Esophagus muscularis mucosa (tissue), 4 donors: Measurements from ENCODE around the gene CRISPLD2. TPM values are rescaled to one million over a fixed set of nuclear protein-coding genes. Genes with fewer than 3 reads are reported as not detected.

Experiments used
- DNase-seq: peaks from one replicate; pipeline ENCODE4 v3.0.0-alpha.2; 2017; ENCODE audit errors: extremely low spot score
- H3K27ac ChIP-seq, 4 donors: fragments of 200-600 bp; sonication (generic); replicated peaks in 1 of 4; 1 replicate in 3 of 4; 2 replicates in 1 of 4; pipeline ENCODE4 v1.5.1; 2016 to 2019; ENCODE audit warnings: mild to moderate bottlenecking in 1 of 4
- H3K27me3 ChIP-seq, 4 donors: fragments of 200-600 bp; sonication (generic); one replicate each; pipeline versions ENCODE4 v1.5.1 to v1.6.0; 2016 to 2019
- H3K36me3 ChIP-seq, 4 donors: fragments of 200-600 bp; sonication (generic); one replicate each; pipeline ENCODE4 v1.5.1; 2016 to 2019
- H3K4me1 ChIP-seq, 4 donors: fragments of 200-600 bp; sonication (generic); one replicate each; pipeline ENCODE4 v1.5.1; 2016 to 2019
- H3K4me3 ChIP-seq, 4 donors: fragments of 200-600 bp; sonication (generic); 1 replicate in 2 of 4; 2 replicates in 2 of 4; pipeline ENCODE4 v1.5.1; 2016 to 2019; ENCODE audit warnings: mild to moderate bottlenecking in 4 of 4, moderate library complexity in 1 of 4
- H3K9me3 ChIP-seq, 4 donors: fragments of 200-600 bp; sonication (generic); 1 replicate in 3 of 4; 2 replicates in 1 of 4; pipeline ENCODE4 v1.5.1; 2016 to 2019
- CTCF ChIP-seq, 3 experiments: fragments of 200-600 bp in 2 of 3; fragments of 450-650 bp in 1 of 3; sonication (generic) in 2 of 3; IDR thresholded peaks; one replicate each; pipeline ENCODE4 v1.5.1; 2017 to 2019; ENCODE audit warnings: antibody characterized with exemption in 3 of 3, mild to moderate bottlenecking in 2 of 3, moderate library complexity in 1 of 3
- EP300 ChIP-seq: sonication (generic); formaldehyde crosslinking; IDR thresholded peaks from one replicate; pipeline ENCODE4 v1.6.1; 2017; ENCODE audit warnings: antibody characterized with exemption
- POLR2A ChIP-seq: fragments of 450-650 bp; IDR thresholded peaks from one replicate; pipeline ENCODE4 v1.6.1; 2017; ENCODE audit warnings: antibody characterized with exemption, moderate library complexity, mild to moderate bottlenecking, low read depth
- POLR2AphosphoS5 ChIP-seq, 2 donors: sonication (generic); formaldehyde crosslinking; IDR thresholded peaks; one replicate each; pipeline ENCODE4 v1.6.1; 2017; ENCODE audit warnings: antibody characterized with exemption in 2 of 2
- WGBS: methylation state at CpG from one replicate; pipeline ENCODE4 v1.1.5; 2018; 5-methylcytosine and 5-hydroxymethylcytosine counted together
- intact Hi-C: fragments of 100-400 bp; cut with DNase I; formaldehyde crosslinking; loops from one replicate; pipeline ENCODE4 v1.15.1; 2023
- total RNA-seq, 4 donors: library from RNA; depleted of rRNA; stranded (reverse); fragments of >200 nt; gene quantifications; one replicate each; pipeline versions ENCODE4 v1.1.0 to v1.2.1, GENCODE V29; 2016

Gene CRISPLD2
- total RNA-seq, 4 donors from 2014 or later, result 230 to 568 (median 289) TPM

- Histone ChIP-seq H3K36me3 (no peaks in the 10 kb centered on the region), H3K27ac (no peak overlapping the region), H3K4me1 (peaks cover 19 to 33% (median 29%) of the 10 kb centered on the region in 4 donors), H3K4me3 (no peak overlapping the region), H3K9me3 (no peaks in the 10 kb centered on the region), H3K27me3 (no peaks in the 10 kb centered on the region)
- 83% methylated on average over 11 of the region's 11 CpGs for WGBS
- intact Hi-C loops, result no loop called here
- TF ChIP-seq EP300 (no peak), POLR2A (no peak), CTCF (IDR thresholded peaks at IDR 0.05) (no peak), POLR2AphosphoS5 (IDR thresholded peaks at IDR 0.05) (no peak)
- DNase-seq, result no peak
These were observed 30.4 kb upstream of the CRISPLD2 start for GRCh38 chr16:84789431-84789830.

- TF ChIP-seq CTCF (IDR thresholded peaks at IDR 0.05) (no peak), POLR2A (no peak), POLR2AphosphoS5 (IDR thresholded peaks at IDR 0.05) (no peak), EP300 (no peak)
- Histone ChIP-seq H3K27me3 (no peaks in the 10 kb centered on the region), H3K27ac (no peak overlapping the region), H3K36me3 (no peaks in the 10 kb centered on the region), H3K4me3 (no peak overlapping the region), H3K9me3 (no peaks in the 10 kb centered on the region), H3K4me1 (peaks cover 23 to 39% (median 36%) of the 10 kb centered on the region in 4 donors)
- WGBS, result 90% methylated on average over 4 of the region's 4 CpGs
- intact Hi-C loops, result no loop called here
- DNase-seq, result no peak
These were observed 29.5 kb upstream of the CRISPLD2 start for GRCh38 chr16:84790301-84790700.

- DNase-seq, result no peak
These were observed 28.7 kb upstream of the CRISPLD2 start for GRCh38 chr16:84791088-84791487.

GRCh38 chr16:84791501-84791900 is 28.3 kb upstream of the CRISPLD2 start:
- DNase-seq, result no peak
- TF ChIP-seq POLR2AphosphoS5 (IDR thresholded peaks at IDR 0.05), result no peak
- TF ChIP-seq CTCF (IDR thresholded peaks at IDR 0.05), result no peak
- TF ChIP-seq EP300, result no peak
- TF ChIP-seq POLR2A, result no peak
- Histone ChIP-seq H3K36me3 (no peaks in the 10 kb centered on the region), H3K27ac (no peak overlapping the region), H3K4me1 (peaks cover 18 to 32% (median 29%) of the 10 kb centered on the region in 4 donors), H3K9me3 (no peaks in the 10 kb centered on the region), H3K27me3 (no peaks in the 10 kb centered on the region), H3K4me3 (no peak overlapping the region)
- 90% methylated on average over 6 of the region's 6 CpGs for WGBS
- intact Hi-C loops, result no loop called here

More at GRCh38 chr16:84791088-84791487, 28.7 kb upstream of the CRISPLD2 start:
- Histone ChIP-seq H3K27ac (no peak overlapping the region), H3K4me3 (no peak overlapping the region), H3K4me1 (peaks cover 20 to 36% (median 33%) of the 10 kb centered on the region in 4 donors), H3K36me3 (no peaks in the 10 kb centered on the region), H3K27me3 (no peaks in the 10 kb centered on the region), H3K9me3 (no peaks in the 10 kb centered on the region)
- TF ChIP-seq CTCF (IDR thresholded peaks at IDR 0.05) (no peak), POLR2A (no peak), EP300 (no peak), POLR2AphosphoS5 (IDR thresholded peaks at IDR 0.05) (no peak)
- 93% methylated on average over 12 of the region's 12 CpGs for WGBS
- intact Hi-C loops, result no loop called here

- WGBS, result 81% methylated on average over 6 of the region's 6 CpGs
- Histone ChIP-seq H3K4me3 (no peak overlapping the region), H3K36me3 (no peaks in the 10 kb centered on the region), H3K27me3 (no peaks in the 10 kb centered on the region), H3K27ac (peak overlapping the region; percentile 76 to 86 (median 82)), H3K9me3 (no peaks in the 10 kb centered on the region), H3K4me1 (peaks cover 11 to 19% (median 17%) of the 10 kb centered on the region in 4 donors)
- TF ChIP-seq EP300 (no peak), POLR2A (no peak), POLR2AphosphoS5 (IDR thresholded peaks at IDR 0.05) (no peak), CTCF (IDR thresholded peaks at IDR 0.05) (no peak)
- DNase-seq, result no peak
- intact Hi-C loops, result no loop called here
These were observed 25.6 kb upstream of the CRISPLD2 start for GRCh38 chr16:84794186-84794585.
